GM21447 (cell line): Measurements from ENCODE around the gene SLC26A3.
"Not testable (repeated sequence)": the region's sequence is repeated elsewhere in the genome, so short reads cannot be mapped to it uniquely, and the experiment has no call there.

Experiments used
- ATAC-seq: cut with Tn5 transposase; IDR thresholded peaks from one replicate; pipeline ENCODE4 v1.9.1; 2021; ENCODE audit not compliant: unreplicated experiment

The SLC26A3 gene

DNA sequence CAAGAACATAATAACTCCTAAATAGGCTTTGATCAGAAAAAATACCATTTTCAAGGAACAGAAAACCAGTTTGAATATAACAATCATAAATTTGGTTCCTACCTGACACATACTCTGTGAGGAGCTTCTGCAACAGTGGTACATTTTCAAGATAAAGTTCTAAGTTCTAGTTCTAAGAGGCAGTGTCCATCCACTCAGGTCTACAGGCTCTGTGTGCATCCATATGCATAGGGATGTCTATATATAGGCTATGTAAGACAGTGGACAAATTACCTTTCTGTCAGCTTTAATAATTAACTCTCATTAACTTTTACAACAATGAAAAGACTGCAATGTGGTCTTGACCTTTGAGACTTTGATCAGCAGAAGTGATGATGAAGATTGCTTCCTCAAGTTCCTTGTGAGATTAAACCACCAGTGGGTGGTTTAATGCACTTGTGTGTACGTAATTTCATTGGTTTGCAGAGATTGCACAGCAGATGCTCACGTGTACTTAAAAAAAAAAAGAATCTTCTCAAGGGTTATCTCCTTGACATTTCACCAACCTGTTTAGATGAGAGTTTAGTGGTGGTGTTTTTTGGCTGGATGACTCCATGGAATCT lies at the start of gene SLC26A3:
Gene SLC26A3, minus strand, starts transcription at position 215 of the 602 bp plus-strand sequence. CDS start 8,714 bp downstream, outside the sequence.
- ATAC-seq = no peak

DNA sequence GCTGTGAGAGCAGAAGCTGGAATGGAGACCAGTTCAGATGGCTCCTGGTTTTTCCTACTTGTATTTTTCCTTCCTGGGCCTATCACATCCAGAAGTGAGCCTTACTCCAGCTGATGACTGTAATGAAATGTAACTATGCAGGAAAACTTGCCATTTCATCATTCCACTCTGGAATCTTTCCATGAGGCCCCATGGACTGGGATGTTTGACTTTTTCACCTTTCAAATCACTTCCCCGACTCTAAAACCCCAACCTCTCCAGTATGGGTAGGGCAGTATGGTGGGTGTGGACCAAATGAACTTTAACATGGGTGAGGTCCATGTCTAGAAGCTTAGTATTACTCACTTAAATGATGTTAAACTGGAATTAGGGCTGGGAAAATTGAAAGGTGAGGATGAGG lies 47.6 kb upstream of the SLC26A3 start:
- no peak for ATAC-seq

DNA sequence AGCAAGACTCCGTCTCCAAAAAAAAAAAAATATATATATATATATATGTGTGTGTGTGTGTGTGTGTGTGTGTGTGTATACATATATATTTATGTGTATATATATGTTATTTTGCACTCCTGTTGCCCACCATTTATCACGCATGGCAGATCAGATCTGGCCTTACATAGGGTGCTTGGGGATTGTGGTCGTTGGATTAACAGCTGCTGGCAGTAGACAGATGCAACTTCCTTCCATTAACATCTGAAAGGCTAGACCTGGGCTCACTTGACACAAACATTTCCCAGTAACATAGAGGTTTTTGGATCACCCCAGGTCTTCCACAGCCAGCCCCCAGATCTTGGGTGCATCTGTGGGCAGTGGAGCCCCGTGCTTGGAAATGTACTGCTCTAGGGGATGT lies 47.2 kb upstream of the SLC26A3 start:
- ATAC-seq = no peak

DNA sequence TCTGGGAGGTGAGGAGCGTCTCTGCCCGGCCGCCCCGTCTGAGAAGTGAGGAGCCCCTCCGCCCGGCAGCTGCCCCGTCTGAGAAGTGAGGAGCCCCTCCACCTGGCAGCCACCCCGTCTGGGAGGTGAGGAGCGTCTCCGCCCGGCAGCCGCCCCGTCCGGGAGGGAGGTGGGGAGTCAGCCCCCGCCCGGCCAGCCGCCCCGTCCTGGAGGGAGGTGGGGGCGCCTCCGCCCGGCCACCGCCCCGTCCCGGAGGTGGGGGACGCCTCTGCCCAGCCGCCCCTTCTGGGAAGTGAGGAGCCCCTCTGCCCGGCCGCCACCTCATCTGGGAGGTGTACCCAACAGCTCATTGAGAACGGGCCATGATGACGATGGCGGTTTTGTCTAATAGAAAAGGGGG lies 45.2 kb upstream of the SLC26A3 start:
- not testable (repeated sequence) for ATAC-seq

GRCh38 chr7:107847836-107848175 lies 44.8 kb upstream of the SLC26A3 start:
- not testable (repeated sequence) for ATAC-seq

DNA sequence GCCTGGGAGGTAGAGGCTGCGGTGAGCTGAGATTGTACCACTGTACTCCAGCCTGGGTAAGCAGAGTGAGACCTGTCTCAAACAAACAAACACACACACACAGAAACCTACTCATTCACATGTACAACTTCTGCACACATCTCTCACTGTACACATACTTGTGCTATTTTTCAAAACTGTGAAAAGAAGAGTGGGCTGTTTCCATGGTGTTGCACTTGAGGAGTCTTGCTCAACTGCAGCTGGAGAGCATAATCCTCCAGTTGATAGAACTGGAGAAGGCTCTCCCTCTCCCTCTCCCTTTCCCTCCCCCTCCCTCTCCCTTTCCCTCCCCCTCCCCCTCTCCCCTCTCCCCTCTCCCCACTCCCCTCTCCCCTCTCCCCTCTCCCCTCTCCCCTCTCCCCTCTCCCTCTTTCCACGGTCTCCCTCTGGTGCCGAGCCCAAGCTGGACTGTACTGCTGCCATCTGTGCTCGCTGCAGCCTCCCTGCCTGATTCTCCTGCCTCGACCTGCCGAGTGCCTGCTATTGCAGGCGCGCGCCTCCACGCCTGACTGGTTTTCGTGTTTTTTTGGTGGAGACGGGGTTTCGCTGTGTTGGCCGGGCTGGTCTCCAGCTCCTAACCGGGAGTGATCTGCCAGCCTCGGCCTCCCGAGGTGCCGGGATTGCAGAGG lies 44.3 kb upstream of the SLC26A3 start:
- no peak for ATAC-seq

GRCh38 chr7:107846324-107846723 lies 43.3 kb upstream of the SLC26A3 start:
- ATAC-seq = no peak

DNA sequence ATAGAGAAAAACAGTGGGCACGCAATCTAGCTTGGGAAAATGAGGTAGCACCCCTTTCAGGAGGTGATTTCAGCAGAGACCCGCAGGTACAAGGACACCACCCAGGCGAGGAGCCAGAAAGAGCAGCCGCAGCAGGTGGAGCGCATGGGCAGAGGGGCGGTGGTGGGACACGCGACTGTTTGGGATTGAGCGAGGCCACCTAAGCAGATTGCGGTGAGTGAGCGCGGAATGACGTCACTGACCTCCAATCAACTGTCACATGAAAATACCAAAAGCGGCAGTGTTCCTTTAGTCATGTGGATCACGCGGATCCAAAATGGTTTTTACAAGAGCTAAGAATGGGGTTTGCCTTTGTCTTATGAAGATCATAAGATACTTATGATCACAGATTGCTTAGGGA lies 40.2 kb upstream of the SLC26A3 start:
- ATAC-seq = no peak

GRCh38 chr7:107842213-107842612 lies 39.2 kb upstream of the SLC26A3 start:
- ATAC-seq = no peak

DNA sequence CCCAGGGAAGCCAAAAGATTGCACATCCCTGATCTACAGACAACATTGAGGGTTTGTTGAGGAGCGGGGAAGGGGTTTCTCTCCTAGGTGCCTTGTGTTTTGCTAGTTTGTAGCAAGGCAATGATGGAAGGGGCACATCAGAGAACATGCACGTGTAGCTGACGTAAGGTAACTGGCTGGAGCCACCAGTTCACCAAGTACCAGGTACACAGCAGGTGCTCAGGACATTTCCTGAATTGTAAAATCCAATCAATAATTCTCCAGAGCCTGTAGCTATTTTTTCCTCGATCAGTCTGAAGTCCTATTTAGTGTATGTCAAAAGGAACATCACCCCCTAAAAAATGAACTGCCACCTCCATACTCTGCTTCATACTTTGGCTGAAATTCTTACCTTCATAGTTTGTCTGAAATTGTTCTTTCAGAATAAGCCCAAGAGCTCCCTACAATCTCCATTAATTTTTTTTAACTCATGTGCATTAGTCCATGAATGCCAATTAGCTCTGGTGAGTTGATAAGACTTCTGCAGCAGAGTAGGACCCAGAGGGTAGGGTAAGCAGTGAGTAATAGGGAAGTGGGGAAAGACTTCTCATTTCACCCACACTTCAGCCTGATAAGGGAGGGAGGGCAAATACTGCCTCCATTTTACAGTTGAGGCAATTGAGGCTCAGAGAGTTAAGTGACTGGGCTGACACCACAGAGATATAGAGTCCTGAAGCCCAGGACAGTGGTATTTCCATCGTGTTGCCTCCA lies 36.0 kb upstream of the SLC26A3 start:
- ATAC-seq = no peak

- ATAC-seq = no peak
Measured at GRCh38 chr7:107838024-107838601, 35.1 kb upstream of the SLC26A3 start.

DNA sequence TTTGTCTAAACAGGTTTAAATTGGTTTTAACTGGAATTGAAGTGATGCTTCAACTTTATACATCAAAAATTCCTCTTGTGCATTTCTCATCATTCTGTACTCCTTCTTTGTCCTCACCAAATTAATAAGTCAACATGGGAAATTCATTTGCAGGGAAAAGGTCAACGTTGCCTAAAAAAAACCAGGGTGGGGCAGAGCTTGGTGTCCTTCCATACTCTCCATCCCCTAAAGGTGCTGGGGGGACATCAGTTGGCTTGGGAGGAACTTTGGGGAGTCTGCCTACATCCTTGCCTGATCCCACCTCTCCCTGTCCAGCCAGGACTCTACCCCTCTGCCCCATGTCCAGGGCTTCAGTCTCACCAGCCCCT lies 34.1 kb upstream of the SLC26A3 start:
- no peak for ATAC-seq

DNA sequence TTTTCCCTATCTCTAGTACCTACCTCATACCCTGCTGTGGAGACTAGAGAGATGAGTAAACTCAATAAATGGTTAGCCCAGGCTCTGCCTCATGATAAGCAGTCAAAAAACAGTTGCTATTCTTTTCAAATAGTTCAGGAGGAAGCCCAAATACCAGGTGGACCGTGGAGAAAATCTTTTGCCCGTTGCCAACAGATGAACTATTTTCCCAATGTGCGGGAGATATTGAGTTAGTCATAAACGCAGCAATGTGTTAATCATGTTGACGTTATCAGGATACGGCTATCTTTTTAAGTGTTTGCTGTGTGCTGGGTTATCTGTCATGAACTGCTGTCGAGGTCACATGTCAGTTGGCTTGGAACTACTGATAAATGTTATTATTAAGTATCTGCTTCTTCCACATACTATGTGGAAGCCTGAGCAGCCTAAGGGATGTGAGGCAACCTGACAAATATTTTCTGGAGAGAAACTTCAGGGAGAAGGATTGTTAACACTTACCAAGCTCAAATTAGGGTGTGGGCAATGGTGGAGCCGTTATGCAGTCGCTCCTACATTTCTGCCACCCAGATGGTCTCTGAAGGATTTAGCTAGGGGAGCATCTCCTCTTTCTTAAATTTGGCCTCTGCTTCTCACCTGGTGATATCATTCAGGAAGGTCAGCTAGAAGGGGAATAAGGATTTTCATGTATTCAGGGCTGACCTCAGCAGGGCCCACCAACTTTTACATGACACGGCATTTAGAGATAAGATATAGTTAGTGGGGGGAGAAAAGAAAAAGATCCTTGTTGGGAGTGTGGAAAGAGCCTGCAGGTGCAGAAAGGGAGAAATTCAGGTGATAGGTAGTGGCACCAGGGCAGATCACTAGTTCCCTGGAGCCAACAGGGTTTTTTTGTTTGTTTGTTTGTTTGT lies 33.5 kb upstream of the SLC26A3 start:
- no peak for ATAC-seq

DNA sequence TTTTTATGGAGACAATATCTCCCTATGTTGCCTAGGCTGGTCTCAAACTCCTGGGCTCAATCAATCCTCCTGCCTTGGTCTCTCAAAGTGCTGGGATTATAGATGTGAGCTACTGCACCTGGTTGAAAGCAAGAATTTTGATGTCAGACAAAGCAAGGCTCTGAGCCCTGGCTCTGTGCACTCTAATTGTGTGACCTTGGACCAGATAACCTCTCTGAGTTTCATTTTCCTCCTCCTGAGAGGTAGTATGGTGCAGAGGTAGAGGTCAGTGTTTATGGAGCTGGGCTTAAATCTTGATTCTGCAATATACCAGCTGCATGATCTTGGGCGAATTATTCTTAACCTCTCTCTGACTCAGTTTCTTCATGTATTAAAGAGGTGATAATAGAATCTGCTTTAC lies 31.4 kb upstream of the SLC26A3 start:
- no peak for ATAC-seq

- no peak for ATAC-seq
Measured at GRCh38 chr7:107833684-107834106, 30.7 kb upstream of the SLC26A3 start.

GRCh38 chr7:107830420-107830819 lies 27.4 kb upstream of the SLC26A3 start:
- no peak for ATAC-seq

DNA sequence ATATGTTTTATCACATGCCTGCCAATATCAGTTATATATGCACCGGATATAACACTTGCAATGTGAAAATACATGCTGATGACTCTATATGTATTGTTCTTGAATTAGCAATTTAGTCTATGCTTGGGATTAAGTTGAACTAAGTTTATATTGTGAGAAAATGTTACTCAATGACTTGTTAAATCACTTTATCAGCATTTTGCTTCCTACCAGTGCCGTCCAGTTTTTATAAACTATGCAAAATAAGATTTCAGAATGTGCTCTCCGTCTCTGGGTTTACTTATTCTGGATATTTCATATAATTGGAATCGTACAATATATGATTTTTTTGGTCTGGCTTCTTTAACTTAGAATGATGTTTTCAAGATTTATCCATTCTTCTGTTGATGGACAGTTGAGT lies 25.5 kb upstream of the SLC26A3 start:
- no peak for ATAC-seq

DNA sequence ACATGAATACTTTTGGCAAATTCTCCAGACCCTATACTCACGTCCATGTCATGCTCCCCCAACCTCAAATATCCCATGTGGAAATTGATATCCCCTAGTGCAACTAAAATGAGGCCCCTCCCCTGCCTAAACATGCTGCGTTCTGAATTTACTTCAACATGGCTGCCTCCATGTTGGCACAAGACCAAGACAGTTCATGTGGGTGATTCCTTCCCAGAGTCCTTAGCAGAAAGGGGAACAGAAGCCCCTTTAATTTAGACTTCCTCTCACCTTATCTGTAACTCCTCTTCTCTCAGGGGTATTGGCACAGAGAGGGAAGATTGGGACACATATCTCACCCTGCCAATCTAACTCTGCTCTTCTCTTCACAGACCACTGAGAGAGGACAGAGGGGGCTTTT lies 24.5 kb upstream of the SLC26A3 start:
- ATAC-seq = no peak

DNA sequence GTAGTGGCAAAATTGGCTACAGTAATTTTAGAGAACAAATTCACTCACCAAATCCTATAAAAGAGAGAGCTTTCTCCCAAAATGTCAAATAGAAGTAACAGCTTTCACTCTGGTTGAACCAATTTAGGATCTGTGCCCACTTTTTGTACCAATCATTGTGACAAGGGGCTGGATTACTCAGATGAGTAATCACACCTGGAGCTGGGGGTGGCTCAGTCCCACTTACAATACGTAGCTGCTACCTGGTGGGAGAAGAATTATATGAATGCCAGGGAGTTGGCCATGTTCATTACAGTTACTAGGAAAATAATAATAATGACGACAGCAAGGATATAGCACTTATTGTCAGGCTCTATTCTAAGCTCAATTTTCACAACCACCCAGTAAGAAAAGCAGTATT lies 23.4 kb upstream of the SLC26A3 start:
- ATAC-seq = no peak

DNA sequence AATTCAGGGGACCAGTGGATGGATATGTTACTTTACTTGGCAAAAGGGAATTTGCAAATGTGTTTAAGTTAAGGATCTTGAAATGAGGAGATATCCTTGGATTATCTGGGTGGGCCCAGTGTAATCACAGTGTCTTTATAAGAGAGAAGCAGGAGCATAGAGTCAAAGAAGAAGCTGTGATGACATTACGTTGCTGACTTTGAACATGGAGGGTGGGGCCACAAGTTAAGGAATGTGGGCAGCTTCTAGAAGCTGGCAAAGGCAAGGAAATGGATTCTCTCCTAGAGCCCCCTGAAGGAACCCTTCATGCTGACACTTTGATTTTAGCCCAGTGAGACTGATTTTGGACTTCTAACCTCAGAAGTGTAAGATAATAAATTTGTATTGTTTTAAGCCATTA lies 21.8 kb upstream of the SLC26A3 start:
- no peak for ATAC-seq

DNA sequence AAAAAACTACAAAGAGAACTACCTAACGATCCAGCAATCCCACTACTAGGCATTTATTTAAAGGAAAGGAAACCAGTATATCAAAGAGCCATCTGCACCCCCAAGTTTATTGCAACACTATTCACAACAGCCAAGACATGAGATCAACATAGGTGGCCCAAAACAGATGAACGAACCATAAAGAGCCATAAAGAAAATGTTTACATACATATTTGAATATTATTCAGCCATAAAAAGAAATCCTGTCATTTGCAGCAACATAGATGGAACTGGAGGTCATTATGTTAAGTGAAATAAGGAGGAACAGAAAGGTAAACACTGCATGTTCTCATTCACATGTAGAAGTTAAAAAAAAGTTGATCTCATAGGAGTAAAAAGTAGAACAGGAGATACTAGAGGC lies 15.6 kb upstream of the SLC26A3 start:
- ATAC-seq = no peak
